ENCODE results near the gene TSC2.

GRCh38 chr16:2084895-2085625, 37.3 kb downstream of the TSC2 start:
- TF ChIP-seq EZH2 (IDR thresholded peaks at IDR 0.05; ENCODE audit: borderline replicate concordance, insufficient read depth, low read length, poor library complexity, severe bottlenecking) (no peak), SMC3 (conservative IDR thresholded peaks at IDR 0.05; ENCODE audit: poor library complexity) (no peak), POLR2AphosphoS5 (IDR thresholded peaks at IDR 0.05) (no peak), REST (IDR thresholded peaks at IDR 0.05; ENCODE audit: borderline replicate concordance) (no peak), CTCF (IDR thresholded peaks at IDR 0.05; ENCODE audit: poor library complexity, severe bottlenecking) (no peak), EP300 (conservative IDR thresholded peaks at IDR 0.05; ENCODE audit: poor library complexity, severe bottlenecking) (no peak), RAD21 (conservative IDR thresholded peaks at IDR 0.05) (no peak)
